ENCODE measurements around the gene ARMH3. TPM values are rescaled to one million over a fixed set of nuclear protein-coding genes. Genes with fewer than 3 reads are reported as not detected.

The ARMH3 gene
- polyA plus RNA-seq, 1 experiment, result 19.8 TPM

- TF ChIP-seq CTCF (IDR thresholded peaks at IDR 0.05; ENCODE audit: low read depth, low read length), result no peak
- no peak for DNase-seq (ENCODE audit: low read depth, low spot score)
- H3K27ac ChIP-seq (ENCODE audit: low read depth, low read length), result no peak overlapping the region
- POLR2A ChIA-PET, result interaction anchor here (0.7 kb wide), 1 partner anchor 83 kb away, joined by 4 read pairs; no protein-coding TSS in a partner anchor
- no peaks in the 10 kb centered on the region for H3K9me3 ChIP-seq (ENCODE audit: control insufficient read depth, insufficient read depth, low read length)
- CTCF ChIA-PET, result interaction anchor here (0.7 kb wide), 2 partner anchors 36 to 89 kb away, joined by 3 to 6 read pairs; no protein-coding TSS in a partner anchor
- no peak overlapping the region for H3K4me3 ChIP-seq (ENCODE audit: low read depth, low read length)
- no peaks in the 10 kb centered on the region for H3K27me3 ChIP-seq (ENCODE audit: control insufficient read depth, insufficient read depth, low read length)
Observed at GRCh38 chr10:101974091-101974971, 81.6 kb downstream of the ARMH3 start.

- DNase-seq (ENCODE audit: low read depth, low spot score), result no peak
- Histone ChIP-seq H3K4me3 (ENCODE audit: low read depth, low read length) (no peak overlapping the region), H3K27me3 (ENCODE audit: control insufficient read depth, insufficient read depth, low read length) (no peaks in the 10 kb centered on the region), H3K27ac (ENCODE audit: low read depth, low read length) (no peak overlapping the region), H3K9me3 (ENCODE audit: control insufficient read depth, insufficient read depth, low read length) (no peaks in the 10 kb centered on the region)
- CTCF ChIA-PET, result interaction anchor here (0.6 to 2.0 kb wide), 5 partner anchors 10 to 132 kb away, joined by 3 to 5 read pairs (median 4); partner anchors contain the start of gene KCNIP2
- POLR2A ChIA-PET, result no interaction called here
- no peak for TF ChIP-seq CTCF (IDR thresholded peaks at IDR 0.05; ENCODE audit: low read depth, low read length)
Observed at GRCh38 chr10:101972761-101973160, 83.2 kb downstream of the ARMH3 start.

- Histone ChIP-seq H3K4me3 (ENCODE audit: low read depth, low read length) (no peak overlapping the region), H3K9me3 (ENCODE audit: control insufficient read depth, insufficient read depth, low read length) (no peaks in the 10 kb centered on the region), H3K27ac (ENCODE audit: low read depth, low read length) (no peak overlapping the region), H3K27me3 (ENCODE audit: control insufficient read depth, insufficient read depth, low read length) (no peaks in the 10 kb centered on the region)
- ChIA-PET POLR2A (interaction anchor here (0.5 kb wide), 1 partner anchor 17 kb away, joined by 3 read pairs; no protein-coding TSS in a partner anchor), CTCF (interaction anchor here (1.2 to 1.4 kb wide), 2 partner anchors 80 to 128 kb away, joined by 4 to 6 read pairs; no protein-coding TSS in a partner anchor)
- no peak for DNase-seq (ENCODE audit: low read depth, low spot score)
- TF ChIP-seq CTCF (IDR thresholded peaks at IDR 0.05; ENCODE audit: low read depth, low read length), result no peak
Observed at GRCh38 chr10:101969412-101969922, 86.5 kb downstream of the ARMH3 start.

GRCh38 chr10:101968940-101969321, 87.0 kb downstream of the ARMH3 start:
- no peak for TF ChIP-seq CTCF (IDR thresholded peaks at IDR 0.05; ENCODE audit: low read depth, low read length)
- no peaks in the 10 kb centered on the region for H3K27me3 ChIP-seq (ENCODE audit: control insufficient read depth, insufficient read depth, low read length)
- POLR2A ChIA-PET, result no interaction called here
- H3K4me3 ChIP-seq (ENCODE audit: low read depth, low read length), result no peak overlapping the region
- CTCF ChIA-PET, result interaction anchor here (1.4 kb wide), 1 partner anchor 79 kb away, joined by 6 read pairs; no protein-coding TSS in a partner anchor
- no peak overlapping the region for H3K27ac ChIP-seq (ENCODE audit: low read depth, low read length)
- no peaks in the 10 kb centered on the region for H3K9me3 ChIP-seq (ENCODE audit: control insufficient read depth, insufficient read depth, low read length)
- DNase-seq (ENCODE audit: low read depth, low spot score), result no peak
